Measurements from ENCODE around the gene VWA3B.
"Not testable (repeated sequence)": the region's sequence is repeated elsewhere in the genome, so short reads cannot be mapped to it uniquely, and the experiment has no call there.

VWA3B gene

GRCh38 chr2:98219152-98219551, 132.2 kb downstream of the VWA3B start:
- in situ Hi-C loops (cut with MboI; ENCODE audit: low pct_unique_long_range_greater_than_20kb, low sequenced_read_pairs) = no loop called here
- DNase-seq = no peak

- DNase-seq = no peak
- in situ Hi-C loops (cut with MboI; ENCODE audit: low pct_unique_long_range_greater_than_20kb, low sequenced_read_pairs) = no loop called here
Observed at GRCh38 chr2:98233941-98234340, 147.0 kb downstream of the VWA3B start.

GRCh38 chr2:98234776-98235175, 147.8 kb downstream of the VWA3B start:
- in situ Hi-C loops (cut with MboI; ENCODE audit: low pct_unique_long_range_greater_than_20kb, low sequenced_read_pairs) = no loop called here
- peak; percentile 2 for DNase-seq

GRCh38 chr2:98236935-98237334, 150.0 kb downstream of the VWA3B start:
- DNase-seq = no peak
- in situ Hi-C loops (cut with MboI; ENCODE audit: low pct_unique_long_range_greater_than_20kb, low sequenced_read_pairs) = no loop called here

- DNase-seq = no peak
- in situ Hi-C loops (cut with MboI; ENCODE audit: low pct_unique_long_range_greater_than_20kb, low sequenced_read_pairs) = no loop called here
Observed at GRCh38 chr2:98240786-98241398, 153.9 kb downstream of the VWA3B start.

- no peak for DNase-seq
- in situ Hi-C loops (cut with MboI; ENCODE audit: low pct_unique_long_range_greater_than_20kb, low sequenced_read_pairs) = no loop called here
Observed at GRCh38 chr2:98241592-98241991, 154.6 kb downstream of the VWA3B start.

GRCh38 chr2:98242003-98242402, 155.0 kb downstream of the VWA3B start:
- DNase-seq = no peak
- in situ Hi-C loops (cut with MboI; ENCODE audit: low pct_unique_long_range_greater_than_20kb, low sequenced_read_pairs) = no loop called here

- no peak for DNase-seq
- in situ Hi-C loops (cut with MboI; ENCODE audit: low pct_unique_long_range_greater_than_20kb, low sequenced_read_pairs) = no loop called here
Observed at GRCh38 chr2:98245491-98245890, 158.5 kb downstream of the VWA3B start.

GRCh38 chr2:98247383-98247782, 160.4 kb downstream of the VWA3B start:
- in situ Hi-C loops (cut with MboI; ENCODE audit: low pct_unique_long_range_greater_than_20kb, low sequenced_read_pairs) = no loop called here

GRCh38 chr2:98252038-98252773, 165.2 kb downstream of the VWA3B start:
- in situ Hi-C loops (cut with MboI; ENCODE audit: low pct_unique_long_range_greater_than_20kb, low sequenced_read_pairs) = no loop called here
- DNase-seq = peak; percentile 18

More at GRCh38 chr2:98247383-98247782, 160.4 kb downstream of the VWA3B start:
- DNase-seq = no peak

- in situ Hi-C loops (cut with MboI; ENCODE audit: low pct_unique_long_range_greater_than_20kb, low sequenced_read_pairs) = no loop called here
- DNase-seq = no peak
Observed at GRCh38 chr2:98253461-98254070, 166.6 kb downstream of the VWA3B start.

- in situ Hi-C loops (cut with MboI; ENCODE audit: low pct_unique_long_range_greater_than_20kb, low sequenced_read_pairs) = no loop called here
Observed at GRCh38 chr2:98254504-98255059, 167.6 kb downstream of the VWA3B start.

GRCh38 chr2:98258906-98259305, 171.9 kb downstream of the VWA3B start:
- in situ Hi-C loops (cut with MboI; ENCODE audit: low pct_unique_long_range_greater_than_20kb, low sequenced_read_pairs) = no loop called here

More at GRCh38 chr2:98254504-98255059, 167.6 kb downstream of the VWA3B start:
- no peak for DNase-seq

GRCh38 chr2:98263362-98263761, 176.4 kb downstream of the VWA3B start:
- in situ Hi-C loops (cut with MboI; ENCODE audit: low pct_unique_long_range_greater_than_20kb, low sequenced_read_pairs) = no loop called here
- no peak for DNase-seq

More at GRCh38 chr2:98258906-98259305, 171.9 kb downstream of the VWA3B start:
- no peak for DNase-seq

- in situ Hi-C loops (cut with MboI; ENCODE audit: low pct_unique_long_range_greater_than_20kb, low sequenced_read_pairs); DNase-seq: not testable (repeated sequence)
Observed at GRCh38 chr2:98268225-98268624, 181.3 kb downstream of the VWA3B start.

GRCh38 chr2:98269274-98269673, 182.3 kb downstream of the VWA3B start:
- DNase-seq = peak; percentile 68
- in situ Hi-C loops (cut with MboI; ENCODE audit: low pct_unique_long_range_greater_than_20kb, low sequenced_read_pairs) = no loop called here

- in situ Hi-C loops (cut with MboI; ENCODE audit: low pct_unique_long_range_greater_than_20kb, low sequenced_read_pairs) = no loop called here
- no peak for DNase-seq
Observed at GRCh38 chr2:98269830-98270229, 182.9 kb downstream of the VWA3B start.

GRCh38 chr2:98277162-98277859, 190.3 kb downstream of the VWA3B start:
- in situ Hi-C loops (cut with MboI; ENCODE audit: low pct_unique_long_range_greater_than_20kb, low sequenced_read_pairs) = no loop called here
- DNase-seq = no peak

GRCh38 chr2:98278074-98278473, 191.1 kb downstream of the VWA3B start:
- DNase-seq = no peak
- in situ Hi-C loops (cut with MboI; ENCODE audit: low pct_unique_long_range_greater_than_20kb, low sequenced_read_pairs) = no loop called here
